Epithelial cell of proximal tubule (primary cell): ENCODE data around the gene RNF220. TPM values are rescaled to one million over a fixed set of nuclear protein-coding genes. Genes with fewer than 3 reads are reported as not detected.

Experiments
- DNase-seq: peaks from one replicate; pipeline ENCODE4 v3.0.0-alpha.2; 2011; ENCODE audit warnings: low read depth
- H3K4me3 ChIP-seq: 2 replicates; pipeline ENCODE4 v1.5.1; 2011; ENCODE audit warnings: low read depth, mild to moderate bottlenecking, low read length
- total RNA-seq: library from RNA; depleted of rRNA; stranded (reverse); fragments of >200 nt; gene quantifications from 2 replicates; pipeline ENCODE4 v1.2.3, GENCODE V29; 2015
- TF ChIP-seq, protein P1 (sequence below): conservative IDR thresholded peaks from 2 replicates; pipeline ENCODE4 v1.5.1; 2012; ENCODE audit warnings: low read depth, mild to moderate bottlenecking, low read length

RNF220 gene
- total RNA-seq, 1 donor from 2014 or later, result 152 TPM

DNA sequence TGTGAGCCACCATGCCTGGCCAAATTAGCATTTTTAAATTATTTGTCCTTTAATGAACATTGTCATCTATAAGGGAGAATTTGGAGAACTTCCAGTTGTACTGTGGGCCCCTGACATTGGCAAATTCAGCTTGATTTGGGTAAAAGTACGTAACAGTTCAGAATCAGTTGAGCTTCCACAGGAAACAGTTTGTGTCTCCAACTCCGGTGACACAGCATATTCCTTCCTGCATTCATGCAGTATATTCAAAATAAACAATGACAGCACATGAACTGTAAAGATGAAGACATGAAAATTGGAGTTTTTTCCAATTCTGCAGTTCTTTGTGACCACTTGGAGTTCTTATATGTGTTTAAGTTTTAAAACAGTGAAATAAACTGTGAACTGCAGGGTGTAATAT lies 28.2 kb downstream of the RNF220 start:
- DNase-seq, result no peak
- TF ChIP-seq, protein P1, sequence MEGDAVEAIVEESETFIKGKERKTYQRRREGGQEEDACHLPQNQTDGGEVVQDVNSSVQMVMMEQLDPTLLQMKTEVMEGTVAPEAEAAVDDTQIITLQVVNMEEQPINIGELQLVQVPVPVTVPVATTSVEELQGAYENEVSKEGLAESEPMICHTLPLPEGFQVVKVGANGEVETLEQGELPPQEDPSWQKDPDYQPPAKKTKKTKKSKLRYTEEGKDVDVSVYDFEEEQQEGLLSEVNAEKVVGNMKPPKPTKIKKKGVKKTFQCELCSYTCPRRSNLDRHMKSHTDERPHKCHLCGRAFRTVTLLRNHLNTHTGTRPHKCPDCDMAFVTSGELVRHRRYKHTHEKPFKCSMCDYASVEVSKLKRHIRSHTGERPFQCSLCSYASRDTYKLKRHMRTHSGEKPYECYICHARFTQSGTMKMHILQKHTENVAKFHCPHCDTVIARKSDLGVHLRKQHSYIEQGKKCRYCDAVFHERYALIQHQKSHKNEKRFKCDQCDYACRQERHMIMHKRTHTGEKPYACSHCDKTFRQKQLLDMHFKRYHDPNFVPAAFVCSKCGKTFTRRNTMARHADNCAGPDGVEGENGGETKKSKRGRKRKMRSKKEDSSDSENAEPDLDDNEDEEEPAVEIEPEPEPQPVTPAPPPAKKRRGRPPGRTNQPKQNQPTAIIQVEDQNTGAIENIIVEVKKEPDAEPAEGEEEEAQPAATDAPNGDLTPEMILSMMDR, result no peak
- H3K4me3 ChIP-seq, result no peak overlapping the region

DNA sequence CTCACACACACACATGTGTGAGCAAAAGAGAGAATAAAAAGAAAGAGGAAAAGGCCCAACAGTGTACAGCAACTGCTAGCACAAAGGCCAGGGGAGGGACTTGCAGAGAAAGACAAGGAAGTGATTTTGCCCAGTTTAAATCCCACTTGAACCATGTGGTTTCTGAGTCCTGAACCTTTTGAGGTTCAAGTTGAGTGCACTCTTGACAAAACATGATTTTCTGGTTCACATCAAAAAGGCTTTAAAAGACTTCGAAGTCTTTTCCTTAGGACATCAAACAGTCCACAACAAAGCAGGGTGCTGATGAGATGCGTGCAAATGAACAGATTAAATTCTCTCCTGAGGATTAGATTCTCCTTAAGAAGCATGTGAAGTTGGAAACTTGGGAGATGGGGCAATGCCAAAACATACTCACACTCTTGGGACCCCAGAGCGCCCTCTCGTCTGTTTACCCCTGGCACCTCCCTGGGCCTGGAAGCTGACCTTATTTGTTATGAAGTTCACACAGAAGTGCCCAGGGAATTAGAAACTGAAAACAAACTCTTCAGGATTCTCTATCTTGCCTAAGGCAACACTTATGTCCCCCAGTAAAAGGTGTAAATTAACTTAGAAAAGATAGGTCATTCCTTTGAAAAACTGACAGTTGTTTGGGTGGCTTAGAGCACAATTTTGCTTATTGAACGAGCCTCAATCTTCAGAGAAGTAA lies 31.5 kb downstream of the RNF220 start:
- no peak overlapping the region for H3K4me3 ChIP-seq
- TF ChIP-seq, protein P1, result no peak
- no peak for DNase-seq

DNA sequence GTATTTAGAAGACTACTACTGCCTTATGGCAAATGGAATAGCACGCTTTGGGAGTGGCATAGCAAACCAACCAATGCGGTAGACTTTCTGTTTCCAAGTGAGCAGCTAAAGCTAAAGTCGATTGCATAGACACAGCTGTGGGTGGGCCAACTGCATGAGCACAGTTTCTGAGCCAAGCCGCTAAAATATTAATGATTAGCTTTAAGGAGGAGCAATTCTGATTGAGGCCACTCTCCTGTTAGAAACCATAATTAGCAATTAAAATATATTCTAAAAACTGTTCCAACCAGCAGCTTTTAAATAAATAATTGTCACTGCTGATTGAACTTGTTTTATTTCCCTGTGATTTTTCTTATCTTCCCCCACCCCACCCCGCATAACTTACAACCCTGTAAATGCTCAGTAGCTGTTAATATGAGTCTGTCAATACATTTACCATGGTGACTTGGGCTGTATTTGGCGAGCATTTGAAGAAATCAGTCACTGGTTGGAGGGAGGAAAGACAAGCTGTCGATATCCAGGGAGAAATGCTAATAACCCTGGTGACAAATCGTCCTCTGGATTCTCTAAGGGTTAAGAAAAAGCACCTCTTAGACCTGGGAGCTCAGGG lies 32.2 kb downstream of the RNF220 start:
- DNase-seq, result no peak
- TF ChIP-seq, protein P1, result no peak
- H3K4me3 ChIP-seq, result no peak overlapping the region

DNA sequence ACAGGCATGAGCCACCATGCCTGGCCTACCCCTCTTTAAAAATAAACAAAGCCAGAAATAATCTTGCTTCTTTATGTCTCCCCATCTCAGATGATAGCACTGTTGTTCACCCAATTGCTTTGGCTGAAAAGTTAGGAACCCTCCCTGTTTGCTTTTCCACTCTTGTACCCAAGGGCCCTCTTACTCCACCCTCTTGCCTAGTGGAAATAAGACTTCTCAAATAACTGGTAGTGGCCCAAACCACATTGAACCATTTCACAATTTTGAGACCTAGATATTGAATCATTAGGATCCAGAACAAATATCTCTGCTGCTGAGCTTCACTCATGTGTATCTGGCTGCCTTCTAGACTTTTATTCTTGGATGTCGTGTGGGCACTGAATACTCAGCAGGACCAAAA lies 37.7 kb downstream of the RNF220 start:
- TF ChIP-seq, protein P1, result no peak
- DNase-seq, result no peak
- no peak overlapping the region for H3K4me3 ChIP-seq

DNA sequence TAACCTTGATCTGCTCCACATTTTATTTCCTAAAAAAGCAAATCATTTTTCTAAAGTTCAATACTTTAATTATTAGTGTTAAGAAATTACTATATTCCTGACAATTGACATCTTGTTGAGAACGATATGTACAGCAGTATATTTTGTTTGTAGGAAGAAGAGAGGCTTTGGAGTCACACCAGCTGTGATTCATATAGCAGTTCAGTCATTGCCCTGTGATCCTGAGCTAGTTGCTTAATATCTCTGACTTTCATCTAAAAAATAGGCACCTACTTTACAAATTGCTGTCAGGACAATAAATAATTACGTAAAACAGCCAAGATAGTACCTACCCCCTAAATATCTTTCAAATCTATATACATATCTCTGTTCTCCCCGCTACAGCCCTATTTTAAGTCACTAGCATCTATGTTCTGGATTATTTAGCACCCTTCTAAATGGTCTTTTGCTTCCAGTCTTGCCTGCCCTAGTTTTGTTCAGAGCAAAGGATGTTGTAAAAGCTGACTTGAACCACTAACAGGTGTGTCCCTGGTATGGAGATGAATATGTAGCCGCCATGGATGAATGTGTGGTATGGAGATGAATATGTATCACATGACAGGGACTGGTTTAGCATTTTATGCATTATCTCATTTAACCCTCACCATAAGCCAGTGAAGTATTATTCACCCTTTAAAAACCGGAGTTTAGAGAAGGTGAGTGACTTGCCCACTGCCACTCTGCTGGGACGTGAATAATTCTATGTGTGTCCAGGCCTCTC lies 42.2 kb downstream of the RNF220 start:
- DNase-seq, result no peak
- TF ChIP-seq, protein P1, result no peak
- no peak overlapping the region for H3K4me3 ChIP-seq

DNA sequence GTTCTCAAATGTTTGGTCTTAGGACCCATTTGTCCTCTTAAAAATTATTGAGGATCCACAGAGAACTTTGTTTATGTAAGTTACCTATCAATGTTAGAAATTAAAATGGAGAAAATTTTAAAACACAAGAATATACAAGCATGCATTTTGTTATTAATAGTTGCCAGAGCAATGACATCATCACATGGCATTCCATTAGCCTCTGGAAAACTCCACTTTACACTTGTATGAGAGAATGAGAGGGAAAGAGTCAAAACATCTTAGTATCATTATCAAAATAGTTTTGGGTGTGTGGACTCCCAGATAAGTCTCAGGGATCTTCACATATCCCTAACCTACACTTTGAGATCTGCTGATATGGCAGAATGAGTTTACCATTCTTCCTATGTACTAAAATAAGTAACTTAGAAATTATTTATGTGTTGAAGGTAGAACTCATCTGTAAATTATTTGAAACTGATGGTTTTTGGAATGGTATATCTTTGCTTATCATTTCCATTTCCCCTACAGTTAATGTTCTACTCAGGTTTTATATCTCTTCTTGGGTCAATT lies 48.8 kb downstream of the RNF220 start:
- no peak for DNase-seq
- H3K4me3 ChIP-seq, result no peak overlapping the region
- TF ChIP-seq, protein P1, result no peak
